HG02970 (cell line): ENCODE data around the gene CPA1.
"Not testable (repeated sequence)": the region's sequence is repeated elsewhere in the genome, so short reads cannot be mapped to it uniquely, and the experiment has no call there.

Experiments used
- ATAC-seq: cut with Tn5 transposase; IDR thresholded peaks from one replicate; pipeline ENCODE4 v1.9.1; 2021; ENCODE audit warnings: mild to moderate bottlenecking, moderate library complexity, moderate number of reproducible peaks; ENCODE audit not compliant: unreplicated experiment, low FRiP score

The CPA1 gene

GRCh38 chr7:130371046-130371445, 9.2 kb upstream of the CPA1 start:
- no peak for ATAC-seq

DNA sequence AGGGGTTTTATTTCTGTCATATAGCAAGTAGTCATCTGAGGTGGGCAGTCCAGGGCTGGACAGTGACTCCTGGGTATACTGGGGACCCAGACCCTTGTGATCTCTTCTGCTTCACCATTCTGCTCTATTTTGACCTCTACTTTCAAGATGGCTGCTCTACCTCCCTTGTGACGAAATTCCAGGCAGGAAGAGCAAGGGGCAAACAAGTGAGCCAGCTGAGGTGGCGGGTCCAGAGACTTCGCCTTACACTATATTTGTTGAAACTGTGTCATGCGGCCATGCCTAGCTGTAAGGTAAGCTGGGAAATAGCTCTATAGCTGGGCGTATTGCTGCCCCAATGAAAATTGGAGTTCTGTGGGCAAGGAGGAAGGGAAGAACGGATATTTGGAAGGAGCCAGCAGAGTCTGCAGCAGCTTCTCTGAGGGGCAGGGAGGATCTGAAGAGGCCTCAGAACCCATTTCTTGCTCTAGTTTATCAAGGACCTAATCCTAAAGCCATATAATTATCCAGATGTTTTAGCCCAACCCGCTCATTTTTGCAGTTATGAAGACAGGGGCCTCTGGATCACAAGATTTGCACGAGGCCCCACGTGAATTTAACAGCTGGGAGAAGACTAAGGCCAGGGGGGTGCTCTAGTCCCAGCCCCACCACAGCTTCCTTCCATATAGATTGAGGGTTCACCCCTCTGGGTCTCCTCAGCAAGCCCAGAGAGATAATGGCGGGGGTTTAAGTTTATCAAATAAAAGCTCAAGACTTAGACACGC, 7.7 kb upstream of the CPA1 start:
- ATAC-seq: no peak

DNA sequence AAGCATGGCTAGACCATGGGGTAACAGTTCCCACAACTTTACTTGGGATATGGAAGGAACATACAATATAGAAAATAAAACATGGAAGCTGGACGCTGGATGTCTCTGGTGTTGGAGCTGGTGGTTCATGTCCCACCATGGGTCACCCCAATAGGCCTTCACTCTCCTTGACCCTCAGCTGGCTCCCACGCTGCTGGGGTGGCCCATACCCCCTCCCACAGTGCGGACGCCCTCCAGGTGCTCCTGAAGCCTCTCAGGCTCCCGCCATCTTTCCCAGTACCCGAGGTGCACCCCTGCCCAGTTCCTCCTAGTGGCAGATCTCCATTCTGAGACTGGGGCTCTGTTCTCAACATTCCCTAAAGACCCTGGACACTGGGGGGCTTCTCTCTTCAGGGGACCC, 5.8 kb upstream of the CPA1 start:
- ATAC-seq: no peak

GRCh38 chr7:130376461-130376860, 3.8 kb upstream of the CPA1 start:
- not testable (repeated sequence) for ATAC-seq

- no peak for ATAC-seq
These were observed 3.1 kb upstream of the CPA1 start for GRCh38 chr7:130377178-130377577.

- ATAC-seq: no peak
These were observed 1.3 kb upstream of the CPA1 start for GRCh38 chr7:130379019-130379418.

DNA sequence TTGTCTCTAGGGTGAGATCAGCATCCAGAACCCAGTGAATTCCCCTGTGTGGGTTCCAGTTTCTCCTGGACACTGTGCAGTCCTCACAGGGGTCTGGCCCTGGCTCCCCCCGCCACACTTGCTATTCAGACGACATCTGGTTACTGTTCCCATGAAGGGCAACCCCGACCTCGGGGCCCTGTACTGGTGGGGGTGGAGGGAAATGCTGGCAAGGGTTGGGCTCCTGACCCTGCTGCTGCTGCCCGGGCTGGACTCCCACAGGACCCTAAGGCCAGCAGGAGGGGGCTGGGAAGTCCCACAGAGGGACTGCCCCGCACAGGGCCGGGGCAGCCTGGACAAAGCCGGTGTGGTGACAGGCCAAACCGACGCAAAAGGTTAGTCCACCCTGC, 768 bp upstream of the CPA1 start:
- no peak for ATAC-seq

DNA sequence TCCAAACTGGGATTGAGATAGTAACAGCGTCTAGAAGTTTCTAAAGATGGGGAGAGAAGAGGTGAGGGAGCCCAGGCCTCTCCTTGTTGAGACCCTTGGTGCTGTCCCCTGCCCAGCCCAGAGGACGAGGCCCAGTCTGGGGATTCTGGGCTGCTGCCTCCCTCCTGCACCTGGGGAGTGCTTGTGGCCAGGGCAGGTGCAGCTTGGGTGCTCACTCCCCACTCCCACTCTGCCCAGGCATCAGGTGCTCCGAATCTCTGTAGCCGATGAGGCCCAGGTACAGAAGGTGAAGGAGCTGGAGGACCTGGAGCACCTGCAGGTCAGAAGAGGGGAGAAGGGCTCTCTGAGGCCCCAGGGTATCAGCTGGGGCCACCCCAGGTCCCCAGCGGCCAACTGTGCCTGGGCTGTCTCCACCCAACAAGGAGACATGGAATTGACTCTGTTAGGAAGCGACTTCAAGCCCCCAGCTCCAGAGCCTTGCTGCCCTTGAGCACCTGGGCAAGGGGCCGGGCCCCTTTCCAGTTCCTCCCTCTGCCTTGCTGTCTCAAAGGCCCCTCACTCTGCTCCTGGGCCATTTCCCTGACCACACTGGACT, 664 bp downstream of the CPA1 start:
- ATAC-seq: no peak

GRCh38 chr7:130381468-130382312, 1.4 kb downstream of the CPA1 start:
- ATAC-seq: no peak

DNA sequence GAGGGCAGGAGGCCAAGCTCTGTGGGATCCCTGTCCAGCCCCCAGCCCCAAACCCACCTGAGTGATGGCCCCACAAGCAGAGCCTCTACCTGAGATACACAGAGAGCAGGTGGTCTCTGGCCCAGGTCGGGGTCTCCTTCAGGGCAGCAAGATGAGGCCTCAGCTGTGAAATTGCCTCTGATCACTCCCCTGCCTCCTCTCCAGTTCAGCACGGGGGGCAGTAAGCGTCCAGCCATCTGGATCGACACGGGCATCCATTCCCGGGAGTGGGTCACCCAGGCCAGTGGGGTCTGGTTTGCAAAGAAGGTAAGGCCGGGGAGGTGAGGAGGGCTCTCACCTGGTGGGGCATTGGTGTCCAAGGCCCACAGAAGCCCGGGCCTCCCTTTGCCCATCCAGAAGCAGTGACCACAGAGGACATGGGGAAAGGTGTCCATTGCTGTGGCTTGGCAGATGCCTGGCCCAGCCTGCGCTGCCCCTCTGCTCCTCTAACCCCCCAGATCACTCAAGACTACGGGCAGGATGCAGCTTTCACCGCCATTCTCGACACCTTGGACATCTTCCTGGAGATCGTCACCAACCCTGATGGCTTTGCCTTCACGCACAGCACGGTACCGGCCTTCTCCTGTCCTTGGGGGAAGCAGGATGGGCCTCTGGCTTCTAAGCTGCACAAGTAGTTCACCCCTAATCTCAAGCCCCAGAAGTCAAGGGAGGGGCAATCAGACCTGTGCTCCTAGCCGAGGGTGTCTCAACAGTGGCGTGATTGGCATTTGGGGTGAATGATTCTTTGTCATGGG, 3.1 kb downstream of the CPA1 start:
- no peak for ATAC-seq

DNA sequence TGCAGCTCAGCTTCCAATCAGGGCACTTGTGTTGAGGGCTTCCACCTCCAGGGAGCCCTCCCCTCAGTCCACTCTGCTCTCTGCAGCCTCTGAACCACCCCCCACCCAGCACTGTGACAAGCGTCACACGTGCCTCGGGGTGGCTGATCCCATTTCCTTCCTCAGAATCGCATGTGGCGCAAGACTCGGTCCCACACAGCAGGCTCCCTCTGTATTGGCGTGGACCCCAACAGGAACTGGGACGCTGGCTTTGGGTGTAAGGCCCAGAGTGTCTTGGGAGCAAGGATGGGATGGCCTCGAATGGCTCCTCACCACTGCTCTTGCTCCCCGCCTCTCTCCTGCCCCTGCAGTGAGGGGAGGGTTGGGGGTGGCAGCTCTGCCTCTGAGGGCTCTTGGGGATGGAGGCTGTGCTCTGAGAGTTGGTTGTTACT, 4.1 kb downstream of the CPA1 start:
- no peak for ATAC-seq

- no peak for ATAC-seq
These were observed 4.7 kb downstream of the CPA1 start for GRCh38 chr7:130384841-130385599.

- no peak for ATAC-seq
These were observed 5.3 kb downstream of the CPA1 start for GRCh38 chr7:130385600-130386066.

GRCh38 chr7:130386876-130387275, 6.6 kb downstream of the CPA1 start:
- no peak for ATAC-seq

DNA sequence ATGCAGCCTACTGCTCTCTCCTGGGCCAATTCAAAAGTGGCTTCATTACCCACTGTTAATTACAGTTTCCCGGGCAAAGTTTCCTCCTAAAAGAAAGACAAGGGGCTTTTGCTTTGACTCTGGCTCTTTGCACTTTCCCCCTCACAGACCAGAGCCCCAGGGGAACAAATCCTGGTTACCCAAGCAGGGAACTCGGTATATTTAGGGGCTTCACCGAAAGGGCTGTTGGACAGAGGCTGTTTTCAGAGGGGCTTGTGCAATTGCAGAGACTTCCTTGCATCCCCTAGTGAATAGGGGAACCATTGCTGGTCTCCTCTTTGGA, 7.0 kb downstream of the CPA1 start:
- ATAC-seq: no peak

- ATAC-seq: no peak
These were observed 7.5 kb downstream of the CPA1 start for GRCh38 chr7:130387628-130388403.

GRCh38 chr7:130388671-130389070, 8.4 kb downstream of the CPA1 start:
- ATAC-seq: no peak

GRCh38 chr7:130390486-130390885, 10.2 kb downstream of the CPA1 start:
- no peak for ATAC-seq

DNA sequence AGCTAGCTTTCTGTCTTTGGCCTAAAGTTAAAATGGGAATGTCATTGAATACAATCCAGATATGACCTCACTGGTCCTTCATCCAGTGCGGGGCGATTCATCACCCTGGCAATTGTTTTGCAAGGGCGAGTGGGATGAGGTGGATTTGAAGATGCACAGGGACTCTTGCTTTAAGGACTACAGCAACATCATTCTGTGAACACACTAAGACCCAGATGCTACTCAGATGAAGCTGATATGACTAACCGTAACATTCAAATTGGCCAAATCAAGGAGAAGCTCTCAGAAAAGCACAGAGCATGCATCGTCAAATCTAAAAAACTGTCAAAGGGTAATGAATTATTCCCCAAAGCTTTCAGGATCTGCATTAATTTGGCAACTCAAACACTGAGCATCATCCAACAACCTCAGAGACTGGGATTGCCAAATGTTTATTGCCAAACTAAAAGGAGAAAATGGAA, 12.8 kb downstream of the CPA1 start:
- ATAC-seq: no peak
